K562 (cell line): Measurements from ENCODE around the gene SDR39U1. TPM values are rescaled to one million over a fixed set of nuclear protein-coding genes. Genes with fewer than 3 reads are reported as not detected.

Source experiments
- ATAC-seq: fragments of 200-7000 bp; cut with Tn5 transposase; 3 replicates; pipeline ENCODE4 v1.9.1; 2020; ENCODE audit warnings: moderate library complexity
- BruUV-seq: library from RNA; stranded (reverse); fragments of 400-500 nt; replicated peaks from 2 replicates; lab custom pipeline; 2021; lab: Mats Ljungman, UMichigan
- CTCF ChIA-PET: fragments of 300-600 bp; formaldehyde crosslinking; extraction: SDS; loops from one replicate; lab custom pipeline; 2021; ENCODE audit warnings: low intra/inter-chr PET ratio; lab: Yijun Ruan, JAX
- POLR2A ChIA-PET: fragments of 300-600, 350-650 bp; sonication (Branson Sonifier 250); formaldehyde crosslinking; extraction: SDS; loops from one replicate; lab custom pipeline; 2021; ENCODE audit warnings: antibody characterized with exemption, inconsistent platforms; lab: Yijun Ruan, JAX
- DNase-seq, 4 experiments: peaks; one replicate each; pipeline versions ENCODE4 v3.0.0 to v3.0.0-alpha.2; 2011 to 2018; ENCODE audit warnings: low spot score in 3 of 4, mixed read lengths in 3 of 4; ENCODE audit errors: extremely low read depth in 1 of 4
- FAIRE-seq: peaks from 2 replicates; lab custom pipeline; 2011; peaks lifted over from hg19 to GRCh38; lab: Jason Lieb, UNC
- H2AFZ ChIP-seq: 2 replicates; pipeline ENCODE4 v1.6.0; 2011; ENCODE audit warnings: low read depth, low read length, control low read depth, inconsistent platforms
- H3K27ac ChIP-seq: fragments of 200-600 bp; 3 replicates; pipeline ENCODE4 v1.8.0; 2011; ENCODE audit warnings: low read depth, mild to moderate bottlenecking, control low read depth, inconsistent platforms, low read length, moderate library complexity, mixed read lengths; ENCODE audit errors: extremely low read depth
- H3K27me3 ChIP-seq, 2 experiments: fragments of 300-600 bp in 1 of 2; 2 replicates in 1 of 2; 3 replicates in 1 of 2; pipeline versions ENCODE4 v1.6.0 to v1.8.0; 2011; ENCODE audit warnings: inconsistent platforms in 2 of 2, low read length in 2 of 2, mild to moderate bottlenecking in 1 of 2, mixed read lengths in 1 of 2, moderate library complexity in 1 of 2; ENCODE audit not compliant: control insufficient read depth in 2 of 2, insufficient read depth in 2 of 2
- H3K36me3 ChIP-seq: fragments of 300-600 bp; 3 replicates; pipeline ENCODE4 v1.8.0; 2011; ENCODE audit warnings: mild to moderate bottlenecking, low read length, inconsistent platforms; ENCODE audit not compliant: control insufficient read depth, insufficient read depth
- H3K4me1 ChIP-seq, 2 experiments: fragments of 200-600 bp in 1 of 2; replicated peaks in 1 of 2; 2 replicates in 1 of 2; 3 replicates in 1 of 2; pipeline versions ENCODE4 v1.5.1 to v1.8.0; 2011; ENCODE audit warnings: inconsistent platforms in 2 of 2, low read length in 2 of 2, mild to moderate bottlenecking in 1 of 2, mixed read lengths in 1 of 2, moderate library complexity in 1 of 2; ENCODE audit not compliant: control insufficient read depth in 2 of 2, insufficient read depth in 2 of 2
- H3K4me2 ChIP-seq: 2 replicates; pipeline ENCODE4 v1.6.1; 2011; ENCODE audit warnings: low read length, control low read depth, inconsistent platforms, mixed read lengths; ENCODE audit not compliant: insufficient read depth
- H3K4me3 ChIP-seq: fragments of 200-600 bp; sonication (generic), shearing (Covaris generic); 2 replicates; pipeline ENCODE4 v1.5.1; 2016; ENCODE audit warnings: control low read depth, inconsistent platforms
- H3K79me2 ChIP-seq: fragments of 200-600 bp; 3 replicates; pipeline ENCODE4 v1.8.0; 2011; ENCODE audit warnings: low read length, inconsistent platforms; ENCODE audit not compliant: control insufficient read depth, insufficient read depth
- H3K9ac ChIP-seq, 2 experiments: 2 replicates each; pipeline versions ENCODE4 v1.6.0 to v1.6.1; 2011; ENCODE audit warnings: low read depth in 2 of 2, low read length in 2 of 2, control low read depth in 1 of 2, inconsistent platforms in 1 of 2, mild to moderate bottlenecking in 1 of 2, mixed read lengths in 1 of 2; ENCODE audit not compliant: insufficient read depth in 1 of 2
- H3K9me1 ChIP-seq: one replicate; pipeline ENCODE4 v1.6.0; 2011; ENCODE audit warnings: inconsistent platforms, mild to moderate bottlenecking, low read length, moderate library complexity; ENCODE audit not compliant: control insufficient read depth, insufficient read depth
- H3K9me3 ChIP-seq: replicated peaks from 2 replicates; pipeline ENCODE4 v1.5.1; 2011; ENCODE audit warnings: low read depth, low read length, inconsistent platforms; ENCODE audit not compliant: control insufficient read depth, insufficient read depth
- H4K20me1 ChIP-seq: replicated peaks from 2 replicates; pipeline ENCODE4 v1.6.1; 2011; ENCODE audit warnings: low read length, inconsistent platforms, mixed read lengths; ENCODE audit not compliant: control insufficient read depth, insufficient read depth
- C11orf30 ChIP-seq: fragments of 450-650 bp; IDR thresholded peaks from 2 replicates; pipeline ENCODE4 v1.6.1; 2016; ENCODE audit warnings: low read depth, mild to moderate bottlenecking
- KDM2B ChIP-seq: fragments of 250-450 bp; sonication (Bioruptor Pico); IDR thresholded peaks from 2 replicates; pipeline ENCODE4 v1.8.0; 2021; ENCODE audit warnings: mild to moderate bottlenecking, moderate library complexity
- MTA1 ChIP-seq: fragments of 450-650 bp; IDR thresholded peaks from 2 replicates; pipeline ENCODE4 v1.6.1; 2017; ENCODE audit warnings: borderline replicate concordance
- POLR2G ChIP-seq: fragments of 200-400 bp; formaldehyde crosslinking; IDR thresholded peaks from 2 replicates; pipeline ENCODE4 v1.6.1; 2017; ENCODE audit warnings: low read depth, mild to moderate bottlenecking, antibody characterized with exemption, low read length, moderate library complexity
- POLR3A ChIP-seq: IDR thresholded peaks from 2 replicates; pipeline ENCODE4 v1.6.1; 2011; ENCODE audit warnings: borderline replicate concordance, mild to moderate bottlenecking, moderate library complexity; ENCODE audit not compliant: insufficient read length, insufficient read depth; ENCODE audit errors: extremely low read depth
- SPI1 ChIP-seq: IDR thresholded peaks from 2 replicates; pipeline ENCODE4 v1.6.1; 2011; ENCODE audit warnings: low read depth, low read length, control low read depth, borderline replicate concordance
- ZNF316 ChIP-seq: fragments of 450-650 bp; IDR thresholded peaks from 2 replicates; pipeline ENCODE4 v1.6.1; 2016
- ZNF408 ChIP-seq: fragments of 250-450 bp; sonication (Bioruptor Pico); IDR thresholded peaks from 2 replicates; pipeline ENCODE4 v1.4.0; 2020; ENCODE audit warnings: low read depth, mild to moderate bottlenecking, moderate library complexity
- ZNF766 ChIP-seq: fragments of 200-800 bp; sonication (Bioruptor generic); conservative IDR thresholded peaks from 2 replicates; pipeline ENCODE4 v1.6.1; 2016; ENCODE audit warnings: missing genetic modification characterization, missing compliant biosample characterization
- WGBS: fragments of 100-300 bp; shearing (Covaris generic); methylation state at CpG from one replicate; pipeline ENCODE4 v1.1.6; 2016; ENCODE audit warnings: low coverage, mixed read lengths; ENCODE audit not compliant: insufficient coverage; ENCODE audit errors: missing lambda C conversion rate; 5-methylcytosine and 5-hydroxymethylcytosine counted together
- in situ Hi-C: fragments of 300-500 bp; cut with MboI; formaldehyde crosslinking; loops from 4 replicates; pipeline ENCODE4 v1.15.0; 2018; ENCODE audit warnings: inconsistent platforms, mixed read lengths
- intact Hi-C: fragments of 100-400 bp; cut with micrococcal nuclease; formaldehyde crosslinking; loops from 2 replicates; pipeline ENCODE4 v1.14.2; 2022
- polyA plus RNA-seq, 8 experiments: library from polyadenylated mRNA; depleted of rRNA in 4 of 8; stranded (reverse) in 5 of 8; unstranded in 3 of 8; fragments of >200 nt; fragmentation: Nextera tagmentation in 2 of 8; fragmentation: Illumina TruSeq in 1 of 8; extraction: Ambion mirVana in 2 of 8; extraction: Trizol in 1 of 8; gene quantifications; 2 replicates each; pipeline versions ENCODE4 v1.2.1 to v1.2.3, GENCODE V29; 2011 to 2014; ENCODE audit warnings: inconsistent platforms in 1 of 8, missing spikeins in 1 of 8
- total RNA-seq, 7 experiments: library from RNA; depleted of rRNA in 6 of 7; stranded (reverse); fragments of >200 nt in 6 of 7; fragmentation: Illumina TruSeq in 2 of 7; extraction: Trizol in 2 of 7; gene quantifications; 2 replicates each; pipeline versions ENCODE4 v1.2.1 to v1.2.3, GENCODE V29; 2011 to 2021; ENCODE audit warnings: low replicate concordance in 1 of 7
- TF ChIP-seq, protein P1 (sequence below): sonication (generic); formaldehyde crosslinking; IDR thresholded peaks from 2 replicates; pipeline ENCODE4 v1.8.0; 2022; ENCODE audit warnings: mild to moderate bottlenecking, missing genetic modification reagents

The SDR39U1 gene
- total and polyA plus RNA-seq, 9 of the 15 experiments (the other 6 are each of a cell fraction or from before 2014, with no cell fraction given), result 10.4 to 56.1 (median 19.8) TPM

- in situ Hi-C loops (no loop called here), intact Hi-C loops (no loop called here)
- 41% methylated on average over 8 of the region's 8 CpGs for WGBS
- H3K27me3 ChIP-seq, result no peaks in the 10 kb centered on the region
- H3K4me3 ChIP-seq, result no peak overlapping the region
- H3K9me3 ChIP-seq, result no peaks in the 10 kb centered on the region
- no peak for ATAC-seq
- BruUV-seq, result no TSS peak
- no peak for TF ChIP-seq KDM2B (CRISPR knock-in tag)
- TF ChIP-seq POLR3A, result no peak
- TF ChIP-seq ZNF766 (CRISPR knock-in tag), result peak; percentile 99
- peak; percentile 32; the same call in 1 of the 2 replicates for TF ChIP-seq SPI1
- peak; percentile 36; the same call in 1 of the 2 replicates for TF ChIP-seq C11orf30
- TF ChIP-seq POLR2G, result no peak
- no peak for TF ChIP-seq ZNF408 (CRISPR knock-in tag)
- TF ChIP-seq MTA1, result no peak
- peak; percentile 68 for TF ChIP-seq ZNF316
- TF ChIP-seq, protein P1, sequence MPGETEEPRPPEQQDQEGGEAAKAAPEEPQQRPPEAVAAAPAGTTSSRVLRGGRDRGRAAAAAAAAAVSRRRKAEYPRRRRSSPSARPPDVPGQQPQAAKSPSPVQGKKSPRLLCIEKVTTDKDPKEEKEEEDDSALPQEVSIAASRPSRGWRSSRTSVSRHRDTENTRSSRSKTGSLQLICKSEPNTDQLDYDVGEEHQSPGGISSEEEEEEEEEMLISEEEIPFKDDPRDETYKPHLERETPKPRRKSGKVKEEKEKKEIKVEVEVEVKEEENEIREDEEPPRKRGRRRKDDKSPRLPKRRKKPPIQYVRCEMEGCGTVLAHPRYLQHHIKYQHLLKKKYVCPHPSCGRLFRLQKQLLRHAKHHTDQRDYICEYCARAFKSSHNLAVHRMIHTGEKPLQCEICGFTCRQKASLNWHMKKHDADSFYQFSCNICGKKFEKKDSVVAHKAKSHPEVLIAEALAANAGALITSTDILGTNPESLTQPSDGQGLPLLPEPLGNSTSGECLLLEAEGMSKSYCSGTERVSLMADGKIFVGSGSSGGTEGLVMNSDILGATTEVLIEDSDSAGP, result no peak
- H4K20me1 ChIP-seq, result no peaks in the 10 kb centered on the region
- H3K4me1 ChIP-seq, result peaks cover 0 to 15% of the 10 kb centered on the region in 2 experiments; a peak in 4 of 5 replicates
- no peak for DNase-seq
- H3K9me1 ChIP-seq, result no peaks in the 10 kb centered on the region
- no peaks in the 10 kb centered on the region; the same call in 2 of the 3 replicates for H3K36me3 ChIP-seq
- no peak overlapping the region for H3K27ac ChIP-seq
- FAIRE-seq, result no peak
- POLR2A ChIA-PET, result interaction anchor here (0.8 to 1.6 kb wide), 3 partner anchors 12 to 15 kb away, joined by 3 to 4 read pairs (median 3); no protein-coding TSS in a partner anchor
- CTCF ChIA-PET, result no interaction called here
- H2AFZ ChIP-seq, result no peak overlapping the region
- H3K4me2 ChIP-seq, result no peak overlapping the region
- H3K9ac ChIP-seq, result no peak overlapping the region
- no peaks in the 10 kb centered on the region for H3K79me2 ChIP-seq
Observed at GRCh38 chr14:24395609-24396582, 46.7 kb downstream of the SDR39U1 start.
